Measurements from ENCODE around the gene CABLES1. TPM values are rescaled to one million over a fixed set of nuclear protein-coding genes. Genes with fewer than 3 reads are reported as not detected.

Gene CABLES1
- total RNA-seq, 8 experiments from 2014 or later = 0.56 to 4.6 (median 2.4) TPM

GRCh38 chr18:23138471-23138870 is 3.2 kb downstream of the CABLES1 start:
- Histone ChIP-seq H3K4me1 (replicated peaks in 1 of 2) (peaks cover 23 to 25% of the 10 kb centered on the region in 2 donors), H3K27ac (no peak overlapping the region), H3K4me3 (peak overlapping the region in 1 of 5 donors; percentile 62)
- no peak for ATAC-seq (replicated peaks in 6 of 8)
- 76 to 100% (median 82%) methylated on average over 1 to 5 of the region's 5 CpGs; no CpG with 5 or more reads in 2 of the 10 experiments for WGBS, 10 experiments
- in situ Hi-C loops (cut with MboI; ENCODE audit: low pct_unique_long_range_greater_than_20kb in 2 of 9, low sequenced_read_pairs in 9 of 9, unreplicated experiment in 9 of 9) = loop anchor here in 5 of 9 experiments (10.0 to 25.0 kb wide), 4 partner anchors 236 to 299 kb away; a partner anchor contains a TSS

- H3K4me1 ChIP-seq (replicated peaks in 1 of 2) = peaks cover 33 to 34% of the 10 kb centered on the region in 2 donors
- no peak overlapping the region for H3K27ac ChIP-seq
Observed at GRCh38 chr18:23141104-23141999, 6.1 kb downstream of the CABLES1 start.

GRCh38 chr18:23142251-23142929 is 7.1 kb downstream of the CABLES1 start:
- Histone ChIP-seq H3K4me1 (replicated peaks in 1 of 2) (peaks cover 26% of the 10 kb centered on the region in 2 donors), H3K27ac (no peak overlapping the region), H3K4me3 (no peak overlapping the region)
- in situ Hi-C loops (cut with MboI; ENCODE audit: low pct_unique_long_range_greater_than_20kb in 2 of 9, low sequenced_read_pairs in 9 of 9, unreplicated experiment in 9 of 9) = loop anchor here in 3 of 9 experiments (25.0 kb wide), 2 partner anchors 245 to 295 kb away; a partner anchor contains a TSS
- ATAC-seq (replicated peaks in 6 of 8) = no peak
- WGBS, 10 experiments = 27 to 100% (median 69%) methylated on average over 1 to 4 of the region's 6 CpGs; no CpG with 5 or more reads in 1 of the 10 experiments

More at GRCh38 chr18:23141104-23141999, 6.1 kb downstream of the CABLES1 start:
- 20 to 100% (median 68%) methylated on average over 1 to 6 of the region's 12 CpGs; no CpG with 5 or more reads in 2 of the 10 experiments for WGBS, 10 experiments
- in situ Hi-C loops (cut with MboI; ENCODE audit: low pct_unique_long_range_greater_than_20kb in 2 of 9, low sequenced_read_pairs in 9 of 9, unreplicated experiment in 9 of 9) = loop anchor here in 3 of 9 experiments (25.0 kb wide), 2 partner anchors 246 to 296 kb away; a partner anchor contains a TSS
- H3K4me3 ChIP-seq = no peak overlapping the region
- peak in 7 of 8 experiments; percentile 12 to 76 (median 66) for ATAC-seq (replicated peaks in 6 of 8)

GRCh38 chr18:23143016-23143814 is 7.9 kb downstream of the CABLES1 start:
- H3K27ac ChIP-seq = no peak overlapping the region
- no peak overlapping the region for H3K4me3 ChIP-seq
- H3K4me1 ChIP-seq (replicated peaks in 1 of 2) = peaks cover 18 to 19% of the 10 kb centered on the region in 2 donors
- WGBS, 10 experiments = 13 to 93% (median 59%) methylated on average over 1 to 8 of the region's 10 CpGs; no CpG with 5 or more reads in 2 of the 10 experiments
- in situ Hi-C loops (cut with MboI; ENCODE audit: low pct_unique_long_range_greater_than_20kb in 2 of 9, low sequenced_read_pairs in 9 of 9, unreplicated experiment in 9 of 9) = loop anchor here in 3 of 9 experiments (25.0 kb wide), 2 partner anchors 244 to 294 kb away; a partner anchor contains a TSS
- peak; percentile 4 to 91 (median 12) for ATAC-seq (replicated peaks in 6 of 8)

GRCh38 chr18:23143815-23144261 is 8.6 kb downstream of the CABLES1 start:
- Histone ChIP-seq H3K4me1 (replicated peaks in 1 of 2) (peaks cover 15 to 19% of the 10 kb centered on the region in 2 donors), H3K27ac (no peak overlapping the region), H3K4me3 (no peak overlapping the region)
- ATAC-seq (replicated peaks in 6 of 8) = peak; percentile 10 to 96 (median 86)
- 0 to 73% (median 33%) methylated on average over 1 to 5 of the region's 9 CpGs; no CpG with 5 or more reads in 4 of the 10 experiments for WGBS, 10 experiments
- in situ Hi-C loops (cut with MboI; ENCODE audit: low pct_unique_long_range_greater_than_20kb in 2 of 9, low sequenced_read_pairs in 9 of 9, unreplicated experiment in 9 of 9) = loop anchor here in 3 of 9 experiments (25.0 kb wide), 2 partner anchors 243 to 293 kb away; a partner anchor contains a TSS

GRCh38 chr18:23144640-23145039 is 9.4 kb downstream of the CABLES1 start:
- WGBS, 10 experiments = 60 to 100% (median 91%) methylated on average over 1 to 3 of the region's 7 CpGs; no CpG with 5 or more reads in 2 of the 10 experiments
- ATAC-seq (replicated peaks in 6 of 8) = no peak
- no peak overlapping the region for H3K4me3 ChIP-seq
- H3K4me1 ChIP-seq (replicated peaks in 1 of 2) = peaks cover 15 to 19% of the 10 kb centered on the region in 2 donors
- in situ Hi-C loops (cut with MboI; ENCODE audit: low pct_unique_long_range_greater_than_20kb in 2 of 9, low sequenced_read_pairs in 9 of 9, unreplicated experiment in 9 of 9) = loop anchor here in 3 of 9 experiments (25.0 kb wide), 2 partner anchors 243 to 293 kb away; a partner anchor contains a TSS
- H3K27ac ChIP-seq = no peak overlapping the region

GRCh38 chr18:23145621-23146020 is 10.3 kb downstream of the CABLES1 start:
- no peak overlapping the region for H3K27ac ChIP-seq
- H3K4me3 ChIP-seq = no peak overlapping the region
- 32 to 100% (median 93%) methylated on average over 1 to 5 of the region's 5 CpGs for WGBS, 10 experiments
- no peak for ATAC-seq (replicated peaks in 6 of 8)
- H3K4me1 ChIP-seq (replicated peaks in 1 of 2) = peaks cover 15 to 19% of the 10 kb centered on the region in 2 donors
- in situ Hi-C loops (cut with MboI; ENCODE audit: low pct_unique_long_range_greater_than_20kb in 2 of 9, low sequenced_read_pairs in 9 of 9, unreplicated experiment in 9 of 9) = loop anchor here in 3 of 9 experiments (25.0 kb wide), 2 partner anchors 242 to 292 kb away; a partner anchor contains a TSS

GRCh38 chr18:23146861-23147469 is 11.7 kb downstream of the CABLES1 start:
- 68 to 97% (median 90%) methylated on average over 1 to 10 of the region's 11 CpGs; no CpG with 5 or more reads in 1 of the 10 experiments for WGBS, 10 experiments
- ATAC-seq (replicated peaks in 6 of 8) = no peak
- Histone ChIP-seq H3K4me1 (replicated peaks in 1 of 2) (peaks cover 9 to 12% of the 10 kb centered on the region in 2 donors), H3K27ac (no peak overlapping the region), H3K4me3 (no peak overlapping the region)
- in situ Hi-C loops (cut with MboI; ENCODE audit: low pct_unique_long_range_greater_than_20kb in 2 of 9, low sequenced_read_pairs in 9 of 9, unreplicated experiment in 9 of 9) = loop anchor here in 3 of 9 experiments (25.0 kb wide), 2 partner anchors 240 to 290 kb away; a partner anchor contains a TSS

GRCh38 chr18:23148382-23148781 is 13.1 kb downstream of the CABLES1 start:
- in situ Hi-C loops (cut with MboI; ENCODE audit: low pct_unique_long_range_greater_than_20kb in 2 of 9, low sequenced_read_pairs in 9 of 9, unreplicated experiment in 9 of 9) = loop anchor here in 3 of 9 experiments (25.0 kb wide), 2 partner anchors 239 to 289 kb away; a partner anchor contains a TSS
- WGBS, 10 experiments = 83 to 100% (median 100%) methylated on average over 1 to 2 of the region's 5 CpGs; no CpG with 5 or more reads in 6 of the 10 experiments

GRCh38 chr18:23149570-23149969 is 14.3 kb downstream of the CABLES1 start:
- in situ Hi-C loops (cut with MboI; ENCODE audit: low pct_unique_long_range_greater_than_20kb in 2 of 9, low sequenced_read_pairs in 9 of 9, unreplicated experiment in 9 of 9) = loop anchor here in 3 of 9 experiments (25.0 kb wide), 2 partner anchors 238 to 288 kb away; a partner anchor contains a TSS
- Histone ChIP-seq H3K4me1 (replicated peaks in 1 of 2) (no peaks in the 10 kb centered on the region), H3K4me3 (no peak overlapping the region), H3K27ac (no peak overlapping the region)
- ATAC-seq (replicated peaks in 6 of 8) = no peak
- WGBS, 10 experiments = 47 to 100% (median 91%) methylated on average over 1 to 8 of the region's 10 CpGs; no CpG with 5 or more reads in 3 of the 10 experiments

More at GRCh38 chr18:23148382-23148781, 13.1 kb downstream of the CABLES1 start:
- H3K27ac ChIP-seq = no peak overlapping the region
- peaks cover 9 to 11% of the 10 kb centered on the region in 2 donors for H3K4me1 ChIP-seq (replicated peaks in 1 of 2)
- no peak for ATAC-seq (replicated peaks in 6 of 8)
- H3K4me3 ChIP-seq = no peak overlapping the region

- ATAC-seq (replicated peaks in 6 of 8) = no peak
- in situ Hi-C loops (cut with MboI; ENCODE audit: low pct_unique_long_range_greater_than_20kb in 2 of 9, low sequenced_read_pairs in 9 of 9, unreplicated experiment in 9 of 9) = no loop called here
- 76 to 100% (median 90%) methylated on average over 1 to 11 of the region's 11 CpGs; no CpG with 5 or more reads in 1 of the 10 experiments for WGBS, 10 experiments
Observed at GRCh38 chr18:23151414-23152099, 16.3 kb downstream of the CABLES1 start.

More at GRCh38 chr18:23151414-23152099, 16.3 kb downstream of the CABLES1 start:
- no peak overlapping the region for H3K27ac ChIP-seq
- no peak overlapping the region for H3K4me3 ChIP-seq
- H3K4me1 ChIP-seq (replicated peaks in 1 of 2) = no peaks in the 10 kb centered on the region

Measured in motor neuron (in vitro differentiated cells).